GM12878 (cell line): ENCODE measurements around the gene PLA2G4C. TPM values are rescaled to one million over a fixed set of nuclear protein-coding genes. Genes with fewer than 3 reads are reported as not detected.
"Not testable (repeated sequence)": the region's sequence is repeated elsewhere in the genome, so short reads cannot be mapped to it uniquely, and the experiment has no call there.

Experiments
- ATAC-seq: fragments of 200-7000 bp; cut with Tn5 transposase; 3 replicates; pipeline ENCODE4 v1.9.1; 2020; ENCODE audit warnings: mild to moderate bottlenecking, moderate library complexity
- BruUV-seq: library from RNA; stranded (reverse); fragments of 400-500 nt; replicated peaks from 2 replicates; lab custom pipeline; 2021; lab: Mats Ljungman, UMichigan
- CTCF ChIA-PET: fragments of 300-600 bp; sonication (Branson Sonifier 250); formaldehyde crosslinking; extraction: SDS; loops from one replicate; lab custom pipeline; 2021; ENCODE audit warnings: inconsistent platforms; lab: Yijun Ruan, JAX
- POLR2A ChIA-PET: fragments of 350-600 bp; formaldehyde crosslinking; extraction: SDS; loops from one replicate; lab custom pipeline; 2021; ENCODE audit warnings: inconsistent platforms; lab: Charles Lee
- RAD21 ChIA-PET: fragments of 300-600 bp; sonication (Branson Sonifier 250); formaldehyde crosslinking; loops from one replicate; lab custom pipeline; 2023; ENCODE audit warnings: antibody characterized with exemption; ENCODE audit not compliant: unreplicated experiment; lab: Charles Lee
- SMC1A ChIA-PET: fragments of 300-600 bp; sonication (Branson Sonifier 250); formaldehyde crosslinking; loops from one replicate; lab custom pipeline; 2023; ENCODE audit not compliant: unreplicated experiment, uncharacterized antibody; lab: Charles Lee
- DNase-seq: peaks from one replicate; pipeline ENCODE4 v3.0.0-alpha.2; 2011; ENCODE audit warnings: low read depth, low spot score
- FAIRE-seq: peaks from 3 replicates; lab custom pipeline; 2011; peaks lifted over from hg19 to GRCh38; lab: Jason Lieb, UNC
- H2AFZ ChIP-seq: 2 replicates; pipeline ENCODE4 v1.6.0; 2011; ENCODE audit warnings: low read depth, low read length, control low read depth; ENCODE audit not compliant: control insufficient read depth
- H3K27ac ChIP-seq: 2 replicates; pipeline ENCODE4 v1.5.1; 2011; ENCODE audit warnings: control low read depth; ENCODE audit not compliant: control insufficient read depth, insufficient read depth
- H3K27me3 ChIP-seq, 2 experiments: replicated peaks in 1 of 2; 2 replicates each; pipeline versions ENCODE4 v1.6.0 to v1.6.1; 2011; ENCODE audit warnings: low read length in 1 of 2; ENCODE audit not compliant: control insufficient read depth in 2 of 2, insufficient read depth in 2 of 2
- H3K36me3 ChIP-seq, 2 experiments: 2 replicates each; pipeline ENCODE4 v1.5.1; 2011; ENCODE audit warnings: low read length in 1 of 2; ENCODE audit not compliant: control insufficient read depth in 2 of 2, insufficient read depth in 2 of 2
- H3K4me1 ChIP-seq: 2 replicates; pipeline ENCODE4 v1.6.1; 2011; ENCODE audit warnings: mild to moderate bottlenecking, low read length, moderate library complexity, mixed read lengths; ENCODE audit not compliant: control insufficient read depth, insufficient read depth
- H3K4me2 ChIP-seq: 2 replicates; pipeline ENCODE4 v1.6.0; 2011; ENCODE audit warnings: control low read depth; ENCODE audit not compliant: control insufficient read depth, insufficient read depth
- H3K4me3 ChIP-seq: fragments of 200-600 bp; sonication (generic); 2 replicates; pipeline ENCODE4 v1.5.1; 2016
- H3K79me2 ChIP-seq: 2 replicates; pipeline ENCODE4 v1.6.0; 2011; ENCODE audit warnings: low read length; ENCODE audit not compliant: control insufficient read depth, insufficient read depth
- H3K9ac ChIP-seq: 2 replicates; pipeline ENCODE4 v1.8.0; 2011; ENCODE audit warnings: low read length, control low read depth, mixed read lengths; ENCODE audit not compliant: control insufficient read depth, insufficient read depth
- H3K9me3 ChIP-seq: replicated peaks from 3 replicates; pipeline ENCODE4 v1.5.1; 2011; ENCODE audit warnings: mild to moderate bottlenecking, low read length; ENCODE audit not compliant: control insufficient read depth, insufficient read depth
- H4K20me1 ChIP-seq: 2 replicates; pipeline ENCODE4 v1.6.0; 2011; ENCODE audit not compliant: control insufficient read depth, insufficient read depth
- CBX3 ChIP-seq: fragments of 200-600 bp; sonication (generic); IDR thresholded peaks from 2 replicates; pipeline ENCODE4 v1.6.1; 2016; ENCODE audit warnings: low read depth, borderline replicate concordance
- WGBS: methylation state at CpG from one replicate; pipeline ENCODE4 v1.1.6; 2016; ENCODE audit warnings: low lambda C conversion rate; ENCODE audit not compliant: insufficient replicate concordance, insufficient coverage; ENCODE audit errors: missing lambda C conversion rate; 5-methylcytosine and 5-hydroxymethylcytosine counted together
- in situ Hi-C: fragments of 300-500 bp; cut with MboI; formaldehyde crosslinking; loops from 9 replicates; pipeline ENCODE4 v1.14.3; 2018; ENCODE audit warnings: mixed read lengths
- intact Hi-C: fragments of 100-400 bp; cut with micrococcal nuclease; formaldehyde crosslinking; loops from one replicate; pipeline ENCODE4 v1.14.2; 2022; ENCODE audit not compliant: unreplicated experiment
- polyA plus RNA-seq, 11 experiments: library from polyadenylated mRNA; depleted of rRNA in 4 of 11; unstranded in 6 of 11; stranded (reverse) in 5 of 11; fragments of >200 nt; fragmentation: Nextera tagmentation in 4 of 11; fragmentation: Illumina TruSeq in 1 of 11; extraction: Ambion mirVana in 4 of 11; extraction: Trizol in 1 of 11; gene quantifications; 1 replicate in 1 of 11; 2 replicates in 10 of 11; pipeline versions ENCODE4 v1.2.1 to v1.2.3, GENCODE V29; 2011 to 2016; ENCODE audit warnings: inconsistent platforms in 2 of 11, missing spikeins in 2 of 11, low read depth in 1 of 11
- total RNA-seq, 4 experiments: library from RNA; depleted of rRNA in 3 of 4; stranded (reverse); fragments of >200 nt in 3 of 4; fragmentation: Illumina TruSeq in 1 of 4; extraction: Trizol in 1 of 4; gene quantifications; 2 replicates each; pipeline versions ENCODE4 v1.2.1 to v1.2.3, GENCODE V29; 2013 to 2021
- TF ChIP-seq, protein P1 (sequence below), 3 experiments: IDR thresholded peaks in 2 of 3; conservative IDR thresholded peaks in 1 of 3; 2 replicates each; pipeline ENCODE4 v1.5.1; 2011; ENCODE audit warnings: low read depth in 3 of 3, low read length in 3 of 3, mild to moderate bottlenecking in 3 of 3, control low read depth in 2 of 3, moderate library complexity in 2 of 3, inconsistent platforms in 1 of 3, mixed read lengths in 1 of 3; ENCODE audit not compliant: control insufficient read depth in 2 of 3, insufficient read depth in 1 of 3; ENCODE audit errors: extremely low read depth in 1 of 3

Gene PLA2G4C
- total and polyA plus RNA-seq, 10 of the 15 experiments (the other 5 are each of a cell fraction or from before 2014, with no cell fraction given) = 0.53 to 3.6 (median 1.1) TPM

- intact Hi-C loops, ATAC-seq, H3K36me3 ChIP-seq, H3K79me2 ChIP-seq, H3K9ac ChIP-seq, FAIRE-seq, DNase-seq, H2AFZ ChIP-seq, H4K20me1 ChIP-seq, H3K9me3 ChIP-seq, POLR2A ChIA-PET, SMC1A ChIA-PET, BruUV-seq, H3K27me3 ChIP-seq, H3K4me3 ChIP-seq, H3K4me1 ChIP-seq, in situ Hi-C loops, H3K27ac ChIP-seq, H3K4me2 ChIP-seq, RAD21 ChIA-PET: not testable (repeated sequence)
- CTCF ChIA-PET = interaction anchor here (0.9 kb wide), 1 partner anchor 14 kb away, joined by 3 read pairs; no protein-coding TSS in a partner anchor
- WGBS = 71% methylated on average over 6 of the region's 6 CpGs
These were observed 21.6 kb downstream of the PLA2G4C start for GRCh38 chr19:48088991-48089390.

DNA sequence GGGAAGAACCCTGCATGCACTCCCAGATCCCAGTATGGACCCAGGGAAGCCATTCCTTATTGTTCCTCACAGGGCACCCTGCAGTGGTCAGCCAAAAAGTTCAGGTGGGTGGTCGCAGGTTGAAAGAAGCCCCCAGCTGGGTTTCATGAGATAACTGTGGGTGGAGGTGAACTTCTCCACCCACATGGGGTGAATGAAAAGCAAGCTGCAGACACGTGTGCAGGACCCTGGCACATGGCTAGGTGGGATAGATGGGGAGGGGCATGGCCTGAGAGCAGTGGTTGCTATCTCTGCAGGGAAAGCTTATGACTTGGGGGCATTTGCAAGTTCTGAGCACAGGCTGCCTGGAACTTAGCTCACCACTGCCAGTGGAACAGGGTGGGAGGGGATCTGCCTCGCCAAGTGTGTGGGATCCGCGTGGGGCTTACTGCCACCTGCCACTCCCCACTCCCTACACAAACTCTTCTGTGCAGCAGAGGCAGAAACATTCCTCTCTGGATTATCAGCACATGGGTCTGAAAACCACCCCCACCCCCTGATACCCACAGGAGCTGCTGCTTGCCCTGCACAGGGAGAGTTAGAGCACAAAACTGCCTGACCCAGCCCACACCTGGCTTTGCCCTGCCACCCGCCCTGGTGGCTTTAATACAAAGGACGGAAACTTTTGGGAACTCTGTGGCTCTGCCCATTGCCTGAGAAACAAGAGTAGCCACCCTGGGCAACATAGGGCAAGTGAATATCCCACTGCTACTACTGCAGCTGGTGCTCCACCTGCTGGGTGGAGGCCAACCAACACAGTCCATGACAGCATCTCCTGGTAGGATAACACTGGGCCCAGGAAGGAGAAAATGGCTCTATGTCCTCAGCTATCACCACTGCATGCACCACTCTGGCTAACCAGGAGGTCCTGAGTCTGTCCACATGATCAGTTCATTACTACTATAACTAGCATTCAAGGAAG, 24.4 kb downstream of the PLA2G4C start:
- Histone ChIP-seq H2AFZ (no peak overlapping the region), H4K20me1 (no peaks in the 10 kb centered on the region), H3K27ac (no peak overlapping the region), H3K9ac (no peak overlapping the region)
- intact Hi-C loops = no loop called here
- no peak for DNase-seq
- RAD21 ChIA-PET = no interaction called here
- peak; percentile 51 for ATAC-seq
- TF ChIP-seq, protein P1, sequence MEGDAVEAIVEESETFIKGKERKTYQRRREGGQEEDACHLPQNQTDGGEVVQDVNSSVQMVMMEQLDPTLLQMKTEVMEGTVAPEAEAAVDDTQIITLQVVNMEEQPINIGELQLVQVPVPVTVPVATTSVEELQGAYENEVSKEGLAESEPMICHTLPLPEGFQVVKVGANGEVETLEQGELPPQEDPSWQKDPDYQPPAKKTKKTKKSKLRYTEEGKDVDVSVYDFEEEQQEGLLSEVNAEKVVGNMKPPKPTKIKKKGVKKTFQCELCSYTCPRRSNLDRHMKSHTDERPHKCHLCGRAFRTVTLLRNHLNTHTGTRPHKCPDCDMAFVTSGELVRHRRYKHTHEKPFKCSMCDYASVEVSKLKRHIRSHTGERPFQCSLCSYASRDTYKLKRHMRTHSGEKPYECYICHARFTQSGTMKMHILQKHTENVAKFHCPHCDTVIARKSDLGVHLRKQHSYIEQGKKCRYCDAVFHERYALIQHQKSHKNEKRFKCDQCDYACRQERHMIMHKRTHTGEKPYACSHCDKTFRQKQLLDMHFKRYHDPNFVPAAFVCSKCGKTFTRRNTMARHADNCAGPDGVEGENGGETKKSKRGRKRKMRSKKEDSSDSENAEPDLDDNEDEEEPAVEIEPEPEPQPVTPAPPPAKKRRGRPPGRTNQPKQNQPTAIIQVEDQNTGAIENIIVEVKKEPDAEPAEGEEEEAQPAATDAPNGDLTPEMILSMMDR (IDR thresholded peaks at IDR 0.05 in 2 of 3, conservative IDR thresholded peaks at IDR 0.05 in 1 of 3; ENCODE audit: control insufficient read depth in 2 of 3, extremely low read depth in 1 of 3, insufficient read depth in 1 of 3, low read depth in 3 of 3, low read length in 3 of 3) = peak in 2 of 3 experiments; percentile 14 to 18; a peak in 2 of 6 replicates
- no peak for TF ChIP-seq CBX3
- TF ChIP-seq, all 136 proteins: peak for 1
- in situ Hi-C loops = no loop called here
- WGBS = 41% methylated on average over 7 of the region's 7 CpGs
- Histone ChIP-seq H3K36me3 (no peaks in the 10 kb centered on the region), H3K4me3 (no peak overlapping the region), H3K27me3 (no peaks in the 10 kb centered on the region), H3K9me3 (no peaks in the 10 kb centered on the region), H3K79me2 (no peaks in the 10 kb centered on the region), H3K4me1 (no peaks in the 10 kb centered on the region), H3K4me2 (no peak overlapping the region)
- POLR2A ChIA-PET = interaction anchor here (0.6 kb wide), 1 partner anchor 864 kb away, joined by 5 read pairs; no protein-coding TSS in a partner anchor
- CTCF ChIA-PET = interaction anchor here (1.1 to 1.4 kb wide), 2 partner anchors 17 to 124 kb away, joined by 4 to 5 read pairs; no protein-coding TSS in a partner anchor
- SMC1A ChIA-PET = no interaction called here
- FAIRE-seq = no peak
- no TSS peak for BruUV-seq
